Upper lobe of left lung (tissue), 6 donors: ENCODE measurements around the gene WDR70. TPM values are rescaled to one million over a fixed set of nuclear protein-coding genes. Genes with fewer than 3 reads are reported as not detected.
"Not testable (repeated sequence)": the region's sequence is repeated elsewhere in the genome, so short reads cannot be mapped to it uniquely, and the experiment has no call there.

ENCODE experiments used
- ATAC-seq, 2 donors: fragments of 200-7000 bp; cut with Tn5 transposase; one replicate each; pipeline ENCODE4 v1.9.1; 2022; ENCODE audit warnings: mild to moderate bottlenecking in 2 of 2, moderate library complexity in 2 of 2; ENCODE audit not compliant: low FRiP score in 2 of 2
- DNase-seq, 2 donors: peaks; one replicate each; pipeline ENCODE4 v3.0.0-alpha.2; 2019 to 2020
- H3K27ac ChIP-seq, 4 donors: fragments of 200-600 bp; sonication (generic); one replicate each; pipeline ENCODE4 v1.5.1; 2016 to 2019
- H3K27me3 ChIP-seq, 4 donors: fragments of 200-600 bp; sonication (generic); one replicate each; pipeline ENCODE4 v1.5.1; 2017 to 2019
- H3K36me3 ChIP-seq, 4 donors: fragments of 200-600 bp; sonication (generic); one replicate each; pipeline ENCODE4 v1.5.1; 2016 to 2019
- H3K4me1 ChIP-seq, 4 donors: fragments of 200-600 bp; sonication (generic); one replicate each; pipeline ENCODE4 v1.5.1; 2018 to 2019
- H3K4me3 ChIP-seq, 4 donors: fragments of 200-600 bp; sonication (generic); one replicate each; pipeline ENCODE4 v1.5.1; 2017 to 2019; ENCODE audit warnings: mild to moderate bottlenecking in 2 of 4, moderate library complexity in 1 of 4
- H3K9me3 ChIP-seq, 4 donors: fragments of 200-600 bp; sonication (generic); one replicate each; pipeline ENCODE4 v1.5.1; 2018 to 2019
- EP300 ChIP-seq, 4 donors: sonication (generic); formaldehyde crosslinking; IDR thresholded peaks; one replicate each; pipeline ENCODE4 v1.5.1; 2017; ENCODE audit warnings: antibody characterized with exemption in 4 of 4, control low read depth in 2 of 4
- POLR2A ChIP-seq, 4 donors: fragments of 450-650 bp; IDR thresholded peaks; one replicate each; pipeline ENCODE4 v1.5.1; 2016 to 2017; ENCODE audit warnings: antibody characterized with exemption in 4 of 4, mild to moderate bottlenecking in 2 of 4
- POLR2AphosphoS5 ChIP-seq, 2 donors: sonication (generic); formaldehyde crosslinking; IDR thresholded peaks; one replicate each; pipeline ENCODE4 v1.5.1; 2017; ENCODE audit warnings: antibody characterized with exemption in 2 of 2
- WGBS, 2 donors: methylation state at CpG; one replicate each; pipeline ENCODE4 v1.1.5; 2017 to 2018; 5-methylcytosine and 5-hydroxymethylcytosine counted together
- total RNA-seq, 6 donors: library from RNA; depleted of rRNA in 4 of 6; stranded (reverse); fragments of >200 nt in 4 of 6; gene quantifications; one replicate each; pipeline versions ENCODE4 v1.1.0 to v1.2.1, GENCODE V29; 2016 to 2021
- TF ChIP-seq, protein P1 (sequence below), 6 experiments: fragments of 450-650 bp in 4 of 6; fragments of 200-600 bp in 2 of 6; sonication (generic) in 2 of 6; IDR thresholded peaks; one replicate each; pipeline ENCODE4 v1.5.1; 2016 to 2019; ENCODE audit warnings: antibody characterized with exemption in 6 of 6
- donor health status: DM: no; HTN: no; CAD: no; lungs with moderate emphysema.
- donor health status: DM: no; HTN: yes; CAD: no; lungs with severe emphysema.

WDR70 gene
- 10 to 100 TPM; 20.7 to 75.4 (median 27.9) TPM for total RNA-seq

- TF ChIP-seq POLR2AphosphoS5 (IDR thresholded peaks at IDR 0.05): peak; percentile 54 to 90
- TF ChIP-seq, protein P1, sequence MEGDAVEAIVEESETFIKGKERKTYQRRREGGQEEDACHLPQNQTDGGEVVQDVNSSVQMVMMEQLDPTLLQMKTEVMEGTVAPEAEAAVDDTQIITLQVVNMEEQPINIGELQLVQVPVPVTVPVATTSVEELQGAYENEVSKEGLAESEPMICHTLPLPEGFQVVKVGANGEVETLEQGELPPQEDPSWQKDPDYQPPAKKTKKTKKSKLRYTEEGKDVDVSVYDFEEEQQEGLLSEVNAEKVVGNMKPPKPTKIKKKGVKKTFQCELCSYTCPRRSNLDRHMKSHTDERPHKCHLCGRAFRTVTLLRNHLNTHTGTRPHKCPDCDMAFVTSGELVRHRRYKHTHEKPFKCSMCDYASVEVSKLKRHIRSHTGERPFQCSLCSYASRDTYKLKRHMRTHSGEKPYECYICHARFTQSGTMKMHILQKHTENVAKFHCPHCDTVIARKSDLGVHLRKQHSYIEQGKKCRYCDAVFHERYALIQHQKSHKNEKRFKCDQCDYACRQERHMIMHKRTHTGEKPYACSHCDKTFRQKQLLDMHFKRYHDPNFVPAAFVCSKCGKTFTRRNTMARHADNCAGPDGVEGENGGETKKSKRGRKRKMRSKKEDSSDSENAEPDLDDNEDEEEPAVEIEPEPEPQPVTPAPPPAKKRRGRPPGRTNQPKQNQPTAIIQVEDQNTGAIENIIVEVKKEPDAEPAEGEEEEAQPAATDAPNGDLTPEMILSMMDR (IDR thresholded peaks at IDR 0.05): peak in 5 of 6 experiments; percentile 49 to 86 (median 56)
- TF ChIP-seq POLR2A (IDR thresholded peaks at IDR 0.05): peak in 2 of 4 donors; percentile 39 to 62
- H3K27ac ChIP-seq: peak within 1 kb of the TSS in 3 of 4 donors; percentile 73 to 81 (median 80)
- 0 to 1% methylated on average over 27 to 31 of the region's 39 CpGs for WGBS, 2 donors
Observed at GRCh38 chr5:37379100-37379628, at the start of gene WDR70. Gene WDR70, plus strand, starts transcription at chr5:37379318. Its CDS starts 50 bp downstream, at chr5:37379368.

GRCh38 chr5:37334754-37335153 is 44.4 kb upstream of the WDR70 start:
- not testable (repeated sequence) for H3K27me3 ChIP-seq, H3K27ac ChIP-seq, ATAC-seq, DNase-seq, H3K4me1 ChIP-seq, H3K4me3 ChIP-seq, H3K9me3 ChIP-seq
- 93 to 96% methylated on average over 12 of the region's 12 CpGs for WGBS, 2 donors
- peaks cover 16 to 93% (median 52%) of the 10 kb centered on the region in 4 donors for H3K36me3 ChIP-seq

More at GRCh38 chr5:37379100-37379628, at the start of gene WDR70:
- Histone ChIP-seq H3K4me3 (peak within 1 kb of the TSS; percentile 66 to 95 (median 91)), H3K4me1 (peaks cover 7 to 17% (median 8%) of the 10 kb centered on the region in 4 donors), H3K36me3 (peaks cover 11 to 32% (median 21%) of the 10 kb centered on the region in 4 donors)
- H3K27me3 ChIP-seq, H3K9me3 ChIP-seq: not testable (repeated sequence)
- ATAC-seq: peak; percentile 98 to 100
- DNase-seq: peak; percentile 87 to 95

DNA sequence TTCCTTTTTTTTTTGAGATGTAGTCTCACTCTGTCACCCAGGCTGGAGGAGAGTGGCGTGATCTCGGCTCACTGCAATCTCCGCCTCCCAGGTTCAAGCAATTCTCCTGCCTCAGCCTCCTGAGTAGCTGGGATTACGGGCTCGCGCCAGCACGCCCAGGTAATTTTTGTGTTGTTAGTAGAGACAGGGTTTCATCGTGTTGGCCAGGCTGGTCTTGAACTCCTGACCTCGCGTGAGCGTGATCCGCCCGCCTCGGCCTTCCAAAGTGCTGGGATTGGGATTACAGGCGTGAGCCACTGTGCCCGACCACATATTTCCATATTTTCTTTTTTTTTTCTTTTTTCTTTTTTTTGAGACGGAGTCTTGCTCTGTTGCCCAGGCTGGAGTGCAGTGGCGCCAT is 36.4 kb upstream of the WDR70 start:
- ATAC-seq, H3K4me3 ChIP-seq, H3K27ac ChIP-seq, H3K9me3 ChIP-seq, DNase-seq, H3K4me1 ChIP-seq, H3K27me3 ChIP-seq: not testable (repeated sequence)
- H3K36me3 ChIP-seq: peaks cover 26 to 94% (median 70%) of the 10 kb centered on the region in 4 donors
- 95 to 96% methylated on average over 18 of the region's 18 CpGs for WGBS, 2 donors

DNA sequence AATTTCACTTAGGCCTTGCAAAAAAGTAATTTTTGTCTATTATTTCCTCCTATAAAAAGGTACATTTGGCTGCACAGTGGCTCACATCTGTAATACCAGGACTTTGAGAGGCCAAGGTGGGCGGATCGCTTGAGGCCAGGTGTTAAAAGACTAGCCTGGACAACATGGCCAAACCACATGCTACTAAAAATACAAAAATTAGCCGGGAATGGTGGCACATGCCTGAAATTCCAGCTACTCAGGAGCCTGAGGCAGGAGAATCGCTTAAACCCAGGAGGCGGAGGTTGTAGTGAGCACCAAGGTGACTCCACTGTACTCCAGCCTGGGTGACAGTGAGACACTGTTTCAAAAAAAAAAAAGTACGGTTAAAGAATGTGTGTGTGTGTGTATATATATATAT is 24.0 kb upstream of the WDR70 start:
- Histone ChIP-seq H3K4me1 (no peaks in the 10 kb centered on the region), H3K27me3 (no peaks in the 10 kb centered on the region), H3K4me3 (no peak overlapping the region), H3K9me3 (no peaks in the 10 kb centered on the region), H3K27ac (no peak overlapping the region), H3K36me3 (peaks cover 16 to 84% (median 67%) of the 10 kb centered on the region in 4 donors)
- DNase-seq (no peak), ATAC-seq (no peak)
- no peak for TF ChIP-seq EP300 (IDR thresholded peaks at IDR 0.05)
- no peak for TF ChIP-seq POLR2A (IDR thresholded peaks at IDR 0.05)
- TF ChIP-seq, protein P1 (IDR thresholded peaks at IDR 0.05): no peak
- TF ChIP-seq POLR2AphosphoS5 (IDR thresholded peaks at IDR 0.05): no peak
- 97 to 99% methylated on average over 6 of the region's 6 CpGs for WGBS, 2 donors

DNA sequence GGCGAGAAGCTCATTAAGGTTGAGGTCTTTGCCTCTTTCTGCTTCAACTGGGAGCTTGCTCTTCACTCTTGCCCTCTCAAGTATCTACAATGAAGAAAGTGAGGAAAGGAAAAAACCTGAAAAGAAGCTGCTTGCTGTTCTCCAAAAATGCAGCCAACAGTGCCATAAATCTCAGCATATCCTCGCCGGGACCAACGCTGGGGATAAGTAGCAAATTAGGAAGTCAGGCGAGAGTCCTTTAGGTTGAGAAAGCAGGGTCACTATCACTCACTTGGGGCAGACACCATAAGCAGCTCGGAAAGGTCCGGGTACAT is 8.6 kb upstream of the WDR70 start:
- peak overlapping the region; percentile 83 to 90 (median 86) for H3K27ac ChIP-seq

More for the DNA sequence above, 8.6 kb upstream of the WDR70 start:
- H3K27me3 ChIP-seq: no peaks in the 10 kb centered on the region
- H3K36me3 ChIP-seq: no peaks in the 10 kb centered on the region
- DNase-seq (no peak), ATAC-seq (peak in 1 of 2 donors; percentile 67)
- no peak for TF ChIP-seq POLR2AphosphoS5 (IDR thresholded peaks at IDR 0.05)
- no peak for TF ChIP-seq EP300 (IDR thresholded peaks at IDR 0.05)
- TF ChIP-seq POLR2A (IDR thresholded peaks at IDR 0.05): no peak
- TF ChIP-seq, protein P1 (IDR thresholded peaks at IDR 0.05): no peak
- no peaks in the 10 kb centered on the region for H3K9me3 ChIP-seq
- peak overlapping the region; percentile 90 to 97 (median 94) for H3K4me3 ChIP-seq
- peaks cover 22 to 41% (median 25%) of the 10 kb centered on the region in 4 donors for H3K4me1 ChIP-seq
- WGBS, 2 donors: 1% methylated on average over 7 of the region's 7 CpGs
